ENCODE data around the gene ATP1A1.

The ATP1A1 gene

DNA sequence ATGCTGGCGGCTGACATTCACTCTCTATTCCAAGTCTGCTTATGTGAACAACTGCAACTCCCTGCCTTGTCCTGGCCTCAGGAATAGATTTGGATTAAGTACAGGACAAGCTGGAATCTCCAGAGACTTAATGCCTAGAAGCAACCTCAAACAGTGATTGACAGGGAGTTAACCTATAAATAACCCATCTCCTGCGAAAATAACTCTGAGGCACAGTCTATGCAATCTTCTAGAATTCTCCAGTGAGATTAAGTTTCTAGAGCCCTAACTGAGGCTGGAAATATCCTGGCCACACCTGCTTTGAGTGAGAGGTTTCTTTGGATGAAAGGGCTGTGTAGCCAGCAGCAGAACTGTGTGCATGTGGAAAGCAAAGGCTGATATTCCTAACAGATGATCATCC, 25.3 kb upstream of the ATP1A1 start:
- POLR2A ChIA-PET = no interaction called here

DNA sequence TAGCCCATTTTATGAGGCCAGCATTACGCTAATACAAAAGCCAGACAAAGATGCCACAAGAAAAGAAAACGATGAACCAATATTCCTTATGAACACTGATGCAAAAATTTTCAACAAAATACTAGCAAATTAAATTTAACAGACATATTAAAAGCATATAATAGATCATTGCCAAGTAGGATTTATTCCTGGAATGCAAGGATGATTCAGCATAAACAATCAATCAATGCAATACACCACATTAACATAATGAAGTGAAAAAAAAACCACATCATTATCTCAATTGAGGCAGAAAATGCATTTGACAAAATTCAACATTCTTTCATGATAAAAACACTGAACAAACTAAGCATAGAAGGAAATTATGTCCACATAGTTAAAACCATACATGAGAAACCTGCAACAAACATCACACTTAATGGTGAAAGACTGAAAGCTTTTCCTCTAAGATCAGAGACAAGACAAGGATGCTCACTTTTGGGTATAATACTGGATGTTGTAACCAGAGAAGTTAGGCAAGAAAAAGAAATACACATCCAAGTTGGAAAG, 22.9 kb upstream of the ATP1A1 start:
- H3K27ac ChIP-seq (ENCODE audit: extremely low read depth, low read depth, low read length) = no peak overlapping the region
- no peaks in the 10 kb centered on the region for H3K9me3 ChIP-seq (ENCODE audit: control insufficient read depth, insufficient read depth, low read depth, low read length)
- TF ChIP-seq GLIS2 (tag by site-specific recombination; IDR thresholded peaks at IDR 0.05) = no peak
- TF ChIP-seq ZNF449 (tag by site-specific recombination; IDR thresholded peaks at IDR 0.05) = no peak
- no peak for TF ChIP-seq ZNF16 (tag by site-specific recombination; IDR thresholded peaks at IDR 0.05; ENCODE audit: low read depth)
- no peak for TF ChIP-seq ZNF555 (tag by site-specific recombination; conservative IDR thresholded peaks at IDR 0.05)
- no peak for TF ChIP-seq HOXD13 (CRISPR knock-in tag; IDR thresholded peaks at IDR 0.05; ENCODE audit: borderline replicate concordance)
- no peak for TF ChIP-seq KLF10 (tag by site-specific recombination; IDR thresholded peaks at IDR 0.05)
- TF ChIP-seq ZNF140 (tag by site-specific recombination; IDR thresholded peaks at IDR 0.05) = no peak
- no peak for TF ChIP-seq ZNF521 (tag by site-specific recombination; IDR thresholded peaks at IDR 0.05)
- TF ChIP-seq, protein P1, sequence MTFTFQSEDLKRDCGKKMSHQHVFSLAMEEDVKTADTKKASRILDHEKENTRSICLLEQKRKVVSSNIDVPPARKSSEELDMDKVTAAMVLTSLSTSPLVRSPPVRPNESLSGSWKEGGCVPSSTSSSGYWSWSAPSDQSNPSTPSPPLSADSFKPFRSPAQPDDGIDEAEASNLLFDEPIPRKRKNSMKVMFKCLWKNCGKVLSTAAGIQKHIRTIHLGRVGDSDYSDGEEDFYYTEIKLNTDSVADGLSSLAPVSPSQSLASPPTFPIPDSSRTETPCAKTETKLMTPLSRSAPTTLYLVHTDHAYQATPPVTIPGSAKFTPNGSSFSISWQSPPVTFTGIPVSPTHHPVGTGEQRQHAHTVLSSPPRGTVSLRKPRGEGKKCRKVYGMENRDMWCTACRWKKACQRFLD (tag by site-specific recombination; IDR thresholded peaks at IDR 0.05) = no peak
- no peak for TF ChIP-seq ZNF335 (tag by site-specific recombination; conservative IDR thresholded peaks at IDR 0.05)
- TF ChIP-seq ZNF560 (tag by site-specific recombination; IDR thresholded peaks at IDR 0.05; ENCODE audit: borderline replicate concordance) = no peak
- POLR2A ChIA-PET = no interaction called here
- H3K4me3 ChIP-seq (ENCODE audit: low read depth, low read length) = no peak overlapping the region
- CTCF ChIA-PET = interaction anchor here (0.7 kb wide), 1 partner anchor 91 kb away, joined by 3 read pairs; no protein-coding TSS in a partner anchor
- no peaks in the 10 kb centered on the region for H3K4me1 ChIP-seq (ENCODE audit: control insufficient read depth, insufficient read depth, low read length)
- H3K36me3 ChIP-seq (ENCODE audit: control insufficient read depth in 2 of 2, insufficient read depth in 1 of 2, low read length in 2 of 2) = no peaks in the 10 kb centered on the region

More for the DNA sequence above, 25.3 kb upstream of the ATP1A1 start:
- Histone ChIP-seq H3K4me3 (ENCODE audit: low read depth, low read length) (no peak overlapping the region), H3K36me3 (ENCODE audit: control insufficient read depth in 2 of 2, insufficient read depth in 1 of 2, low read length in 2 of 2) (no peaks in the 10 kb centered on the region), H3K27ac (ENCODE audit: extremely low read depth, low read depth, low read length) (no peak overlapping the region), H3K9me3 (ENCODE audit: control insufficient read depth, insufficient read depth, low read depth, low read length) (no peaks in the 10 kb centered on the region), H3K4me1 (ENCODE audit: control insufficient read depth, insufficient read depth, low read length) (no peaks in the 10 kb centered on the region)
- CTCF ChIA-PET = interaction anchor here (1.5 kb wide), 1 partner anchor 12 kb away, joined by 3 read pairs; no protein-coding TSS in a partner anchor
- TF ChIP-seq FEZF1 (tag by site-specific recombination; IDR thresholded peaks at IDR 0.05) (no peak), ZNF654 (tag by site-specific recombination; IDR thresholded peaks at IDR 0.05; ENCODE audit: low read depth) (no peak), ZNF202 (tag by site-specific recombination; IDR thresholded peaks at IDR 0.05; ENCODE audit: borderline replicate concordance) (no peak), ZNF280D (tag by site-specific recombination; IDR thresholded peaks at IDR 0.05) (no peak), PRDM10 (tag by site-specific recombination; IDR thresholded peaks at IDR 0.05) (no peak), ZNF571 (tag by site-specific recombination; IDR thresholded peaks at IDR 0.05) (no peak)
